Measurements from ENCODE around the gene DDC.

DNA sequence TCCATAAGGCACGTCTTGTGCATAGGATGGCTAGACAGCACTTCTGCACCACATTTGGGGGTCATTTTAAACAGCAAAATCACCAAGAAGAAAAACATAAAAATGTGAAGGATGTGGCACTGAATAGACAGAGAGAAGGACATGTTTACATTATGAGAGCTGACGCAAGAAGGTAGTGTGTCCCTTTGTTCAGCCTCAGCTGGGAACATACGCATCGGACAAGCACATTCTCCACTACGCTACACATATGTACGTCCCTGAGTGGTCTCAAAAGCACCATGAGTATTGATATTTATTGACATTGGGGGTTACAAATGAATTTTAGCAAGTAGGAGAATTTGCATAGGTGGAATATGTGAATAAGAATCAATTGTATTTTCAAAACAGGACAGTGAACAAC is 20.2 kb downstream of the DDC start:
- no peak for TF ChIP-seq POLR2A (IDR thresholded peaks at IDR 0.05)
- no peak for TF ChIP-seq CTCF (IDR thresholded peaks at IDR 0.05 in 4 of 5, conservative IDR thresholded peaks at IDR 0.05 in 1 of 5)
